K562 (cell line): ENCODE data around the gene ATMIN. TPM values are rescaled to one million over a fixed set of nuclear protein-coding genes. Genes with fewer than 3 reads are reported as not detected.

Experiments used
- ATF6 ChIP-seq: sonication (generic); formaldehyde crosslinking; IDR thresholded peaks from 2 replicates; pipeline ENCODE4 v1.4.0; 2020; ENCODE audit warnings: mild to moderate bottlenecking, missing genetic modification reagents
- BHLHE40 ChIP-seq: IDR thresholded peaks from 2 replicates; pipeline ENCODE4 v1.6.1; 2011; ENCODE audit warnings: low read length, improper control_type of control experiment
- CREM ChIP-seq: IDR thresholded peaks from 2 replicates; pipeline ENCODE4 v1.6.1; 2014; ENCODE audit warnings: antibody characterized with exemption, low read depth
- FOXJ3 ChIP-seq: sonication (generic); formaldehyde crosslinking; IDR thresholded peaks from 2 replicates; pipeline ENCODE4 v1.4.0; 2020; ENCODE audit warnings: mild to moderate bottlenecking, missing genetic modification reagents
- HLTF ChIP-seq: fragments of 450-650 bp; IDR thresholded peaks from 2 replicates; pipeline ENCODE4 v1.6.1; 2016
- MECOM ChIP-seq: fragments of 250-450 bp; sonication (Bioruptor Pico); IDR thresholded peaks from 2 replicates; pipeline ENCODE4 v1.8.0; 2022; ENCODE audit warnings: inconsistent platforms
- MYC ChIP-seq, 2 experiments: fragments of 250-450 bp in 1 of 2; sonication (Bioruptor Pico) in 1 of 2; IDR thresholded peaks; 2 replicates each; pipeline versions ENCODE4 v1.5.1 to v1.6.1; 2012 to 2021; ENCODE audit warnings: low read depth in 2 of 2, borderline replicate concordance in 1 of 2, improper control_type of control experiment in 1 of 2, low read length in 1 of 2, mild to moderate bottlenecking in 1 of 2, moderate library complexity in 1 of 2
- NR2C1 ChIP-seq, 2 experiments: fragments of 450-650 bp; IDR thresholded peaks; 2 replicates each; pipeline ENCODE4 v1.6.1; 2017; ENCODE audit warnings: mild to moderate bottlenecking in 2 of 2, antibody characterized with exemption in 1 of 2, inconsistent platforms in 1 of 2, missing compliant biosample characterization in 1 of 2, missing genetic modification characterization in 1 of 2
- PHTF2 ChIP-seq: fragments of 250-450 bp; sonication (Bioruptor Pico); IDR thresholded peaks from 2 replicates; pipeline ENCODE4 v1.5.0; 2021; ENCODE audit warnings: mild to moderate bottlenecking
- RFX5 ChIP-seq: IDR thresholded peaks from 2 replicates; pipeline ENCODE4 v1.6.1; 2011; ENCODE audit warnings: low read depth, mild to moderate bottlenecking, improper control_type of control experiment, low read length
- RUNX1 ChIP-seq: sonication (generic); IDR thresholded peaks from 2 replicates; pipeline ENCODE4 v1.6.1; 2016; ENCODE audit warnings: antibody characterized with exemption, low read depth
- SIX5 ChIP-seq, 2 experiments: IDR thresholded peaks; 2 replicates each; pipeline ENCODE4 v1.6.1; 2011; ENCODE audit warnings: low read length in 2 of 2, borderline replicate concordance in 1 of 2, low read depth in 1 of 2, mild to moderate bottlenecking in 1 of 2, moderate library complexity in 1 of 2; ENCODE audit not compliant: insufficient read depth in 1 of 2
- SMARCB1 ChIP-seq: IDR thresholded peaks from 2 replicates; pipeline ENCODE4 v1.6.1; 2011; ENCODE audit warnings: improper control_type of control experiment, low read depth; ENCODE audit not compliant: insufficient read length
- SRSF9 ChIP-seq: fragments of 200-400 bp; formaldehyde crosslinking; IDR thresholded peaks from 2 replicates; pipeline ENCODE4 v1.6.1; 2017; ENCODE audit warnings: low read depth, low read length, borderline replicate concordance
- ZC3H11A ChIP-seq: IDR thresholded peaks from 2 replicates; pipeline ENCODE4 v1.6.1; 2012; ENCODE audit warnings: low read depth, low read length, improper control_type of control experiment
- ZNF41 ChIP-seq: fragments of 250-450 bp; sonication (Bioruptor Pico); conservative IDR thresholded peaks from 2 replicates; pipeline ENCODE4 v1.4.0; 2020; ENCODE audit warnings: mild to moderate bottlenecking
- ZNF583 ChIP-seq: fragments of 250-450 bp; sonication (Bioruptor Pico); IDR thresholded peaks from 2 replicates; pipeline ENCODE4 v1.4.0; 2020
- ZNF830 ChIP-seq: fragments of 250-450 bp; sonication (Bioruptor Pico); IDR thresholded peaks from 2 replicates; pipeline ENCODE4 v1.5.0; 2021; ENCODE audit warnings: mild to moderate bottlenecking
- polyA plus RNA-seq, 8 experiments: library from polyadenylated mRNA; depleted of rRNA in 4 of 8; stranded (reverse) in 5 of 8; unstranded in 3 of 8; fragments of >200 nt; fragmentation: Nextera tagmentation in 2 of 8; fragmentation: Illumina TruSeq in 1 of 8; extraction: Ambion mirVana in 2 of 8; extraction: Trizol in 1 of 8; gene quantifications; 2 replicates each; pipeline versions ENCODE4 v1.2.1 to v1.2.3, GENCODE V29; 2011 to 2014; ENCODE audit warnings: inconsistent platforms in 1 of 8, missing spikeins in 1 of 8
- total RNA-seq, 7 experiments: library from RNA; depleted of rRNA in 6 of 7; stranded (reverse); fragments of >200 nt in 6 of 7; fragmentation: Illumina TruSeq in 2 of 7; extraction: Trizol in 2 of 7; gene quantifications; 2 replicates each; pipeline versions ENCODE4 v1.2.1 to v1.2.3, GENCODE V29; 2011 to 2021; ENCODE audit warnings: low replicate concordance in 1 of 7
- TF ChIP-seq, protein P1 (sequence below): sonication (generic); formaldehyde crosslinking; IDR thresholded peaks from 2 replicates; pipeline ENCODE4 v1.8.0; 2022; ENCODE audit warnings: mild to moderate bottlenecking, missing genetic modification reagents
- TF ChIP-seq, protein P2 (sequence below): sonication (generic); formaldehyde crosslinking; IDR thresholded peaks from 2 replicates; pipeline ENCODE4 v1.8.1; 2023; ENCODE audit warnings: mild to moderate bottlenecking, missing genetic modification reagents

The ATMIN gene
- total and polyA plus RNA-seq, 9 of the 15 experiments (the other 6 are each of a cell fraction or from before 2014, with no cell fraction given): 6.7 to 40.9 (median 23.4) TPM

DNA sequence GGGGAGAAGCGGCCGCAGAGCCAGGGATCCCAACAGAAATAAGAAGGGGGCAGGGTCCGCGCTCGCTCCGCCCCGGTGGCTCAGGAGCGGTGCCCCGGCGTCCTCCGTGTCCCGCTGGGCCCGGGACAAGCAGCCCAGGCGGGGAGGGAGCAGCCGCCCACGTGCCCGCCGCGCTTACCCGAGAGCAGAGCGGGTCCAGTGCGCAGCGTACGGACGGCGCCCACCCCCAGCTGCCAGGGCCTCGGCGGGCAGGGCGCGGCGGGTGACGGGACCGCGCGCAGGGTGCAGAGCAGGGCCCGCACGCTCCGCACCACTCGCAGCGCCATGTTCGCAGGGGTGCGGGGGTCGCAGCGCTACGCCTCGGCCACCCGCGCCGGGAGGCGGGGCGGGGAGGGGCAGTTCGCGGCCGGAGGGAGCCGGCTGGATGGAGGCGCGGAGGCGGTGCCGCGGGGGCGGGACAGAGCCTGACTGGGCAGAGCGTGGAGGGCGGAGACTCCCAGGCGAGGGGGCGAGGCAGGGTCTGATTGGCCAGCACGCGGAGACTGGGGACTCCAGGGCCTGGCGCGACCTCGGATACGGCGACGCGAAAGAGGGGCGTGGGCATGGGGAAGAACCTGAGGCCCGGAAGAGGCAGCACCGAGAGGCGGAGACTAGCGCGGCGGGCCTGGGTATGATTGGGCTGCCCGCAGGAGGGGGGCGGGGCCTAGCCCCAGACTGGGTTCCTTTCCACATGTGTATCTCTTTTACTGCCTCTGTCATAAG is 60.5 kb downstream of the ATMIN start, which contains the start of gene GCSH (continued):
- TF ChIP-seq ZNF583 (CRISPR knock-in tag) (peak; percentile 64; the same call in 1 of the 2 replicates), RFX5 (no peak), HLTF (no peak), ZC3H11A (no peak), ZNF41 (CRISPR knock-in tag) (no peak), CREM (peak; percentile 82), MYC (IDR thresholded peaks at IDR 0.05; ENCODE audit: low read depth, low read length) (peak; percentile 62; the same call in 1 of the 2 replicates), MYC (CRISPR knock-in tag; IDR thresholded peaks at IDR 0.05; ENCODE audit: borderline replicate concordance, low read depth) (no peak), ZNF830 (CRISPR knock-in tag) (0 out of 2 replicates have a peak, but pooled peaks have one; percentile 20), SMARCB1 (no peak), MECOM (no peak), FOXJ3 (CRISPR knock-in tag) (no peak), PHTF2 (CRISPR knock-in tag) (no peak), NR2C1 (IDR thresholded peaks at IDR 0.05) (no peak), NR2C1 (tag; IDR thresholded peaks at IDR 0.05) (no peak), ATF6 (CRISPR knock-in tag) (no peak), RUNX1 (no peak), BHLHE40 (0 out of 2 replicates have a peak, but pooled peaks have one; percentile 23), SRSF9 (no peak), SIX5 (IDR thresholded peaks at IDR 0.05; ENCODE audit: borderline replicate concordance in 1 of 2, insufficient read depth in 1 of 2, low read depth in 1 of 2, low read length in 2 of 2) (no peak)
- TF ChIP-seq, protein P1, sequence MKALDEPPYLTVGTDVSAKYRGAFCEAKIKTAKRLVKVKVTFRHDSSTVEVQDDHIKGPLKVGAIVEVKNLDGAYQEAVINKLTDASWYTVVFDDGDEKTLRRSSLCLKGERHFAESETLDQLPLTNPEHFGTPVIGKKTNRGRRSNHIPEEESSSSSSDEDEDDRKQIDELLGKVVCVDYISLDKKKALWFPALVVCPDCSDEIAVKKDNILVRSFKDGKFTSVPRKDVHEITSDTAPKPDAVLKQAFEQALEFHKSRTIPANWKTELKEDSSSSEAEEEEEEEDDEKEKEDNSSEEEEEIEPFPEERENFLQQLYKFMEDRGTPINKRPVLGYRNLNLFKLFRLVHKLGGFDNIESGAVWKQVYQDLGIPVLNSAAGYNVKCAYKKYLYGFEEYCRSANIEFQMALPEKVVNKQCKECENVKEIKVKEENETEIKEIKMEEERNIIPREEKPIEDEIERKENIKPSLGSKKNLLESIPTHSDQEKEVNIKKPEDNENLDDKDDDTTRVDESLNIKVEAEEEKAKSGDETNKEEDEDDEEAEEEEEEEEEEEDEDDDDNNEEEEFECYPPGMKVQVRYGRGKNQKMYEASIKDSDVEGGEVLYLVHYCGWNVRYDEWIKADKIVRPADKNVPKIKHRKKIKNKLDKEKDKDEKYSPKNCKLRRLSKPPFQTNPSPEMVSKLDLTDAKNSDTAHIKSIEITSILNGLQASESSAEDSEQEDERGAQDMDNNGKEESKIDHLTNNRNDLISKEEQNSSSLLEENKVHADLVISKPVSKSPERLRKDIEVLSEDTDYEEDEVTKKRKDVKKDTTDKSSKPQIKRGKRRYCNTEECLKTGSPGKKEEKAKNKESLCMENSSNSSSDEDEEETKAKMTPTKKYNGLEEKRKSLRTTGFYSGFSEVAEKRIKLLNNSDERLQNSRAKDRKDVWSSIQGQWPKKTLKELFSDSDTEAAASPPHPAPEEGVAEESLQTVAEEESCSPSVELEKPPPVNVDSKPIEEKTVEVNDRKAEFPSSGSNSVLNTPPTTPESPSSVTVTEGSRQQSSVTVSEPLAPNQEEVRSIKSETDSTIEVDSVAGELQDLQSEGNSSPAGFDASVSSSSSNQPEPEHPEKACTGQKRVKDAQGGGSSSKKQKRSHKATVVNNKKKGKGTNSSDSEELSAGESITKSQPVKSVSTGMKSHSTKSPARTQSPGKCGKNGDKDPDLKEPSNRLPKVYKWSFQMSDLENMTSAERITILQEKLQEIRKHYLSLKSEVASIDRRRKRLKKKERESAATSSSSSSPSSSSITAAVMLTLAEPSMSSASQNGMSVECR (CRISPR knock-in tag): peak; percentile 91; the same call in 1 of the 2 replicates
- TF ChIP-seq, protein P2, sequence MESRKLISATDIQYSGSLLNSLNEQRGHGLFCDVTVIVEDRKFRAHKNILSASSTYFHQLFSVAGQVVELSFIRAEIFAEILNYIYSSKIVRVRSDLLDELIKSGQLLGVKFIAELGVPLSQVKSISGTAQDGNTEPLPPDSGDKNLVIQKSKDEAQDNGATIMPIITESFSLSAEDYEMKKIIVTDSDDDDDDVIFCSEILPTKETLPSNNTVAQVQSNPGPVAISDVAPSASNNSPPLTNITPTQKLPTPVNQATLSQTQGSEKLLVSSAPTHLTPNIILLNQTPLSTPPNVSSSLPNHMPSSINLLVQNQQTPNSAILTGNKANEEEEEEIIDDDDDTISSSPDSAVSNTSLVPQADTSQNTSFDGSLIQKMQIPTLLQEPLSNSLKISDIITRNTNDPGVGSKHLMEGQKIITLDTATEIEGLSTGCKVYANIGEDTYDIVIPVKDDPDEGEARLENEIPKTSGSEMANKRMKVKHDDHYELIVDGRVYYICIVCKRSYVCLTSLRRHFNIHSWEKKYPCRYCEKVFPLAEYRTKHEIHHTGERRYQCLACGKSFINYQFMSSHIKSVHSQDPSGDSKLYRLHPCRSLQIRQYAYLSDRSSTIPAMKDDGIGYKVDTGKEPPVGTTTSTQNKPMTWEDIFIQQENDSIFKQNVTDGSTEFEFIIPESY: peak; percentile 38; the same call in 1 of the 2 replicates
